Transverse colon (tissue), 4 donors: ENCODE measurements around the gene AFM.

Experiments used
- CTCF ChIP-seq, 5 experiments: fragments of 200-600 bp in 3 of 5; fragments of 450-650 bp in 2 of 5; sonication (generic) in 3 of 5; IDR thresholded peaks; 1 replicate in 2 of 5; 2 replicates in 3 of 5; pipeline ENCODE4 v1.5.1; 2016 to 2017; ENCODE audit warnings: antibody characterized with exemption in 5 of 5, inconsistent platforms in 3 of 5, mild to moderate bottlenecking in 2 of 5, moderate library complexity in 1 of 5
- POLR2A ChIP-seq: fragments of 450-650 bp; IDR thresholded peaks from one replicate; pipeline ENCODE4 v1.6.1; 2016; ENCODE audit warnings: antibody characterized with exemption, mild to moderate bottlenecking, moderate library complexity
- POLR2AphosphoS5 ChIP-seq, 3 donors: sonication (generic); formaldehyde crosslinking; IDR thresholded peaks; one replicate each; pipeline ENCODE4 v1.6.1; 2016; ENCODE audit warnings: antibody characterized with exemption in 3 of 3

- TF ChIP-seq CTCF (IDR thresholded peaks at IDR 0.05) = no peak
- no peak for TF ChIP-seq POLR2AphosphoS5 (IDR thresholded peaks at IDR 0.05)
- no peak for TF ChIP-seq POLR2A
Measured at GRCh38 chr4:73450398-73451004, 31.0 kb upstream of the AFM start.
